Measurements from ENCODE around the gene SETBP1. TPM values are rescaled to one million over a fixed set of nuclear protein-coding genes. Genes with fewer than 3 reads are reported as not detected.

The SETBP1 gene
- total RNA-seq, 4 donors from 2014 or later = 14.5 to 34.2 (median 19.3) TPM

DNA sequence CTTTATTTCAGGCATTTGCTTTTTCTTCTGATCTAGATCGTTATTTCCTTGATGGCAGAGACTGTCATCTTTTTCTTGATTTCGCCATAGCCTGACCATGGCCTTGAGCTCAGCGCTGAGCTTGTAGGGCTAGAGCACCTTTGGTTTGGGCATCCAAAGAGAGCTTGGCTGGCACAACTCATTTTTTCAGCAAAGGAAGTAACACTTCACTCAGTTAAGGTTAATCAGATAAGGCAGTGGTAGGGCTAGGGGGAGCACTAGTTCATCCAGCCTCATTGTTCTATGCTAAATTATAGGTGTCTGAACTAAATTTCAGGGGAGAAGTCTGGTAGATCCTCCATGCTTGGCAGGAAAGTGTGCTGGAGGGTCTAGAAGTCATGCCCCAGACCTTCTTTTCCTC, 125.0 kb downstream of the SETBP1 start:
- no peak for ATAC-seq (ENCODE audit: low FRiP score)

DNA sequence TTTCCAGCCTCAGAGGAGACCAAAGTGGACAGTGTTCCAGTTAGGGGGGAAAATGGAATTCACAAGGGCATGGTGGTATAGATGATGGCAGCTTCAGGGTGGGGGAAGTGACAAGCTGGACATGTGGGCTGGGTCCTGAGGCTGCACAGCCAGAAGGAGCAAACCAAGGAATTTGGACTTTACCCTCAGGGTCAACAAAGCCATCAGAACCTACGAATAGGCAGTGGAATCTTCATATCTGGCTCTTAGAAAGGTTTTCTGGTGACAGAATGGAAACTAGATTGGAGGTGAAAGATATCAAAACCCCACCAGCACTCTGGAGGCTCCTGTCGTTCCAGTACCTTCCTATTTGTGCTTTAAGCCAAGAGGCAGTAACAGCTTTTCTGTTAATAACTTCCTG, 127.1 kb downstream of the SETBP1 start:
- TF ChIP-seq, protein P1, sequence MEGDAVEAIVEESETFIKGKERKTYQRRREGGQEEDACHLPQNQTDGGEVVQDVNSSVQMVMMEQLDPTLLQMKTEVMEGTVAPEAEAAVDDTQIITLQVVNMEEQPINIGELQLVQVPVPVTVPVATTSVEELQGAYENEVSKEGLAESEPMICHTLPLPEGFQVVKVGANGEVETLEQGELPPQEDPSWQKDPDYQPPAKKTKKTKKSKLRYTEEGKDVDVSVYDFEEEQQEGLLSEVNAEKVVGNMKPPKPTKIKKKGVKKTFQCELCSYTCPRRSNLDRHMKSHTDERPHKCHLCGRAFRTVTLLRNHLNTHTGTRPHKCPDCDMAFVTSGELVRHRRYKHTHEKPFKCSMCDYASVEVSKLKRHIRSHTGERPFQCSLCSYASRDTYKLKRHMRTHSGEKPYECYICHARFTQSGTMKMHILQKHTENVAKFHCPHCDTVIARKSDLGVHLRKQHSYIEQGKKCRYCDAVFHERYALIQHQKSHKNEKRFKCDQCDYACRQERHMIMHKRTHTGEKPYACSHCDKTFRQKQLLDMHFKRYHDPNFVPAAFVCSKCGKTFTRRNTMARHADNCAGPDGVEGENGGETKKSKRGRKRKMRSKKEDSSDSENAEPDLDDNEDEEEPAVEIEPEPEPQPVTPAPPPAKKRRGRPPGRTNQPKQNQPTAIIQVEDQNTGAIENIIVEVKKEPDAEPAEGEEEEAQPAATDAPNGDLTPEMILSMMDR (IDR thresholded peaks at IDR 0.05) = no peak
- ATAC-seq (ENCODE audit: low FRiP score) (no peak), DNase-seq (ENCODE audit: low spot score) (no peak)

More for the DNA sequence above, 125.0 kb downstream of the SETBP1 start:
- TF ChIP-seq, protein P1 (IDR thresholded peaks at IDR 0.05) = no peak
- no peak for DNase-seq (ENCODE audit: low spot score)

DNA sequence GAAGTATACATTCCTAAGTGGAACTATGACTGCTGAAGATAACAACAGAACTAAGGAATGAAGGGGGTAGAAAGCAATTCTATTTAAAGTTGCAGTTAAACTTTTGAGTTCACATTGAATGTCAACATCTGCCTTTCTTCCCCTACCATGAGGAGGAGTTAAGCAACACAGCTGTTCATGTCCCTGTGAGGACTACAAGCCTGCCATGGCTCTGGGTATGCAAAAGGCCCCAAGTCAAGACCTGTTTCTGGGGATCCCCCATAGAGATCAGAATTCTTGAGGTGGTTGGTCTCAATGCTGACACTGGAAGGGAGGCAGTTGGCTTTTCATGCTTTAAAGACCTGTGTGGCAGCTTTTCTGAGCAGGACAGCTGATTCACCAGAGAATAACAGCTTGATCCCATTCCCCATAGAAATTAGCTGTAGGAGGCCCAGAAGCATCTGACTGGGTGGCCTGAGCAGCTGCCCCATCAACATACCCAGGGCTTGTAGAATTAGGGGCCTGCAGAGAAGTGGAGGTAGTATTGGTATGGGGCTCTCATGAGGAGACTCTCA, 131.0 kb downstream of the SETBP1 start:
- TF ChIP-seq, protein P1 (IDR thresholded peaks at IDR 0.05) = no peak
- DNase-seq (ENCODE audit: low spot score) (no peak), ATAC-seq (ENCODE audit: low FRiP score) (no peak)

DNA sequence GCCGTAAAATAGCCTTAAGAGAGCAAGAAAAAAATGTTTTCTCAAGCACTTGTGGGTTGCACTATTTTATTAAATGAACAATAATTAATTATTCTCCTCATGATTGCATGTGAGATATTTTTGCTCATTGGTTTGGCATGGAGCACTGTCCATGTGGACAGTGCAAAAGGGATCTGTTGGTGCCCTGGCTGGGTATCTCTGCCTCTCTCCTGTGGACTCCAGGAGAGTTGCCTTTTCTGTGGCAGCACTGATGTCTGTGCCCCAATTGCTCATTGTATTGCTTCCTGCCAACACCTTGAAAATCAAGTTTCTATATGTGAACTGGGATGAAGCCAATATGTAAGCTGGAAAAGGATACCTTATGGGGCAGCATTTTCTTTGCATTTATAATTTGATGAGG, 131.7 kb downstream of the SETBP1 start:
- TF ChIP-seq, protein P1 (IDR thresholded peaks at IDR 0.05) = no peak
- DNase-seq (ENCODE audit: low spot score) = no peak
- ATAC-seq (ENCODE audit: low FRiP score) = no peak

DNA sequence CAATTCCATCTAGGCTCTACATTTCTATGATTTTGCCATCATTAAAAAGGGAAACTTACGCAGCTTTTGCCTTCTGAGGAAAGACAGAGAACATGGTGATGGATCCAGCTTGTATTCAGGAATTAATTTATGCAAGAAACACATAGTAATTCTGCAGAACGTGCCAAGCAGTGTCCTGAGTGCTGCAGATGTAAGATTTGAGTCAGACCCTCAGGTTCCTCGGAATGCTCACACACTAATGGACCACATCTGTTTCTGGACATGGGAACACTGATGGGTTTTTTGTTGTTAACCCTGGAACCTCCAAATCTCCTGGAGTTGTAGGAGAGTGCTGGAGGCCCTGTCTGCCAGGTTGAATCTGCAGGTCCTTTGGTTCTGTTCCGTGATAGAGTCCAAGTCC, 132.9 kb downstream of the SETBP1 start:
- ATAC-seq (ENCODE audit: low FRiP score) (no peak), DNase-seq (ENCODE audit: low spot score) (no peak)
- TF ChIP-seq, protein P1 (IDR thresholded peaks at IDR 0.05) = no peak

DNA sequence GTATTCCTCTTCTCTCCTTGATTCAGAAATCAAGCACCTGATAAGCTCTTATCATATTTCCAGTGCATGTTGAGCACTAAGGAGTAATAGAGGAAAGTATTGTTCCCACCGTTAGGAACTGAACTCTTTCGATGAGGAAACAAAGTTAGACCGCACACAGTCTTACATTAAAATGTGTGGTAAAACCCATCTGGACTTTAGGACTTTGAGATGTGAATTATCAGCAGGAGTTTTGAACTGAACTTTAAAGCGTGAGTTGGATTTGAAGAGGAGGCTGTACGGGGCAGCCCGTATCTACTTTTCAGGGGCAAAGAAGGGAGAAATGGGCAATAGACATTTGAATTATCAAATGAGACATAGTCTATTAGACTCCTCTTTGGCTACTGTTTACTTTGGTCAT, 134.4 kb downstream of the SETBP1 start:
- no peak for DNase-seq (ENCODE audit: low spot score)
- TF ChIP-seq, protein P1 (IDR thresholded peaks at IDR 0.05) = no peak
- no peak for ATAC-seq (ENCODE audit: low FRiP score)

DNA sequence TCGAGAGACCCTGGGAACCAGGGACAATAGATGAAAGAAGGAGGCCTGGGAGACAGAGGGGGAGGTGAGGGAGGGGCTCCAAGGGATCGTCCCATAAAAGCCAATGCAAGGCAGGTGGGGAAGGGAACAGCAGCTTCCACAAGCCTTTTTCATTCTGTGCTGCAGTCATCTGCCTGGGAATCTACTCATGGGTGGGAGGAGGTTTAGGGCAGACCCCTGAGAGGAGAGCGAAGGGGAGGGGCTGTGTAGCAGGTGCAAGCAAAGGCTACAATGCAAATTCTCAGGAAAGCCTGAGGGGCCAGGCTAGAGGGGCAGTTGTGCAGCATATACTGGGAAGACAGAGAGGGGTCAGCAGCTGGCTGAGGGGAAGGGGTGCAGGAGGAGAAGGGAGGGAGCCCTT, 135.4 kb downstream of the SETBP1 start:
- TF ChIP-seq, protein P1 (IDR thresholded peaks at IDR 0.05) = no peak
- no peak for ATAC-seq (ENCODE audit: low FRiP score)

More for the DNA sequence above, 135.4 kb downstream of the SETBP1 start:
- DNase-seq (ENCODE audit: low spot score) = no peak

All from omental fat pad (tissue), 4 donors.